Effector memory CD8-positive, alpha-beta T cell (primary cell): Measurements from ENCODE around the gene RMI2.

Experiments
- ATAC-seq: fragments of 150-1000 bp; cut with Tn5 transposase; replicated peaks from 2 replicates; pipeline ENCODE4 v1.10.0; 2021; ENCODE audit warnings: mild to moderate bottlenecking, moderate library complexity
- DNase-seq, 3 experiments: peaks; one replicate each; pipeline ENCODE4 v3.0.0; 2021
- H3K27ac Mint-ChIP-seq, 2 donors: one replicate each; pipeline ENCODE4 v1.8.0; 2022; ENCODE audit warnings: mild to moderate bottlenecking in 2 of 2, mixed read lengths in 2 of 2, moderate library complexity in 2 of 2
- H3K27me3 Mint-ChIP-seq, 2 donors: one replicate each; pipeline ENCODE4 v1.8.0; 2022; ENCODE audit warnings: mixed read lengths in 2 of 2
- H3K36me3 Mint-ChIP-seq: one replicate; pipeline ENCODE4 v1.8.0; 2022; ENCODE audit warnings: mild to moderate bottlenecking, moderate library complexity, mixed read lengths; ENCODE audit not compliant: insufficient read depth
- H3K4me1 Mint-ChIP-seq, 2 donors: one replicate each; pipeline ENCODE4 v1.8.0; 2022; ENCODE audit warnings: low read depth in 2 of 2, mixed read lengths in 2 of 2
- H3K4me3 Mint-ChIP-seq, 2 donors: one replicate each; pipeline ENCODE4 v1.8.0; 2022; ENCODE audit warnings: mild to moderate bottlenecking in 2 of 2, mixed read lengths in 2 of 2, moderate library complexity in 2 of 2
- H3K9me3 Mint-ChIP-seq, 2 donors: one replicate each; pipeline ENCODE4 v1.8.0; 2022; ENCODE audit warnings: mixed read lengths in 2 of 2

The RMI2 gene

DNA sequence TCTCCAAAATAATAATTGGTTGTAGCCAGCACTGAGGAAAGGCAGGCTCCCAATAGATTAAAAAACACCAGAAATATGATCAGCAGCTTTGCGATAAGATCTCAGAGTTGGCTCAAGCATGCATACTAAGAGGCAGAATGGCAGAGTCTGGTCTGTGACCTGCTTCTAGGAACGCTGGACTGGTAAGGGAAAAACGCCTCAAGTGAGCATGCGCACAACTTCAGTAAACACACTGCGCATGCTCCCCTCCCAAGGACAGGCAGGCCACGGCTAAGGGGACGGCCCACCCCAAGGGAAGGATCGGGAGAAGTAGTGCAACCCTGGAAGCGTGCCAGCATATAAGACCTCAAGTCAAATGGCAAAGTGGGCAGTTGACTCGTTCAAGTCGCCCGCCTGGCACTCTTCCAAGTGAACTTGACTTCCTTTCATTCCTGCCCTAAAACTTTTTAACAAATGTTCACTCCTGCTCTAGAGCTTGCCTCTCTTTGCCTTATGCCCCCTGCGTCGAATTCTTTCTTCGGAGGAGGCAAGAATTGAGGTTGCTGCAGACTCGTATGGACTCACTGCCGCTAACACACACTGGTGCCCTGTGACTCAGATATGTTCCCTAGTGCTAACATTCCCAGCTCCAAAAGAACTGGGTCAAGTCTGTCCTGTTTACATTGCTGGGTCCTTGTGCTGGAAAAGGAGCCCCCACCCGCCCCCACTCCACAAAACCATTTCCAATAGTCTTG, 41.7 kb upstream of the RMI2 start:
- H3K27ac Mint-ChIP-seq: no peak overlapping the region
- peaks cover 0 to 3% of the 10 kb centered on the region in 2 donors for H3K4me1 Mint-ChIP-seq
- ATAC-seq (no peak), DNase-seq (no peak)
- no peaks in the 10 kb centered on the region for H3K36me3 Mint-ChIP-seq
- peaks cover 0 to 15% of the 10 kb centered on the region in 2 donors for H3K27me3 Mint-ChIP-seq
- H3K9me3 Mint-ChIP-seq: no peaks in the 10 kb centered on the region
- no peak overlapping the region for H3K4me3 Mint-ChIP-seq

- H3K36me3 Mint-ChIP-seq: no peaks in the 10 kb centered on the region
- DNase-seq (no peak), ATAC-seq (no peak)
- H3K27me3 Mint-ChIP-seq: peaks cover 0 to 15% of the 10 kb centered on the region in 2 donors
- H3K27ac Mint-ChIP-seq: no peak overlapping the region
- no peak overlapping the region for H3K4me3 Mint-ChIP-seq
- no peaks in the 10 kb centered on the region for H3K9me3 Mint-ChIP-seq
- H3K4me1 Mint-ChIP-seq: peaks cover 6% of the 10 kb centered on the region in 2 donors
Measured at GRCh38 chr16:11306381-11306780, 38.9 kb upstream of the RMI2 start.

- H3K4me3 Mint-ChIP-seq: no peak overlapping the region
- no peak overlapping the region for H3K27ac Mint-ChIP-seq
- peaks cover 0 to 15% of the 10 kb centered on the region in 2 donors for H3K27me3 Mint-ChIP-seq
- H3K36me3 Mint-ChIP-seq: no peaks in the 10 kb centered on the region
- no peaks in the 10 kb centered on the region for H3K9me3 Mint-ChIP-seq
- no peak for ATAC-seq
- H3K4me1 Mint-ChIP-seq: peaks cover 11 to 13% of the 10 kb centered on the region in 2 donors
- no peak for DNase-seq
Measured at GRCh38 chr16:11306997-11307638, 38.1 kb upstream of the RMI2 start.

DNA sequence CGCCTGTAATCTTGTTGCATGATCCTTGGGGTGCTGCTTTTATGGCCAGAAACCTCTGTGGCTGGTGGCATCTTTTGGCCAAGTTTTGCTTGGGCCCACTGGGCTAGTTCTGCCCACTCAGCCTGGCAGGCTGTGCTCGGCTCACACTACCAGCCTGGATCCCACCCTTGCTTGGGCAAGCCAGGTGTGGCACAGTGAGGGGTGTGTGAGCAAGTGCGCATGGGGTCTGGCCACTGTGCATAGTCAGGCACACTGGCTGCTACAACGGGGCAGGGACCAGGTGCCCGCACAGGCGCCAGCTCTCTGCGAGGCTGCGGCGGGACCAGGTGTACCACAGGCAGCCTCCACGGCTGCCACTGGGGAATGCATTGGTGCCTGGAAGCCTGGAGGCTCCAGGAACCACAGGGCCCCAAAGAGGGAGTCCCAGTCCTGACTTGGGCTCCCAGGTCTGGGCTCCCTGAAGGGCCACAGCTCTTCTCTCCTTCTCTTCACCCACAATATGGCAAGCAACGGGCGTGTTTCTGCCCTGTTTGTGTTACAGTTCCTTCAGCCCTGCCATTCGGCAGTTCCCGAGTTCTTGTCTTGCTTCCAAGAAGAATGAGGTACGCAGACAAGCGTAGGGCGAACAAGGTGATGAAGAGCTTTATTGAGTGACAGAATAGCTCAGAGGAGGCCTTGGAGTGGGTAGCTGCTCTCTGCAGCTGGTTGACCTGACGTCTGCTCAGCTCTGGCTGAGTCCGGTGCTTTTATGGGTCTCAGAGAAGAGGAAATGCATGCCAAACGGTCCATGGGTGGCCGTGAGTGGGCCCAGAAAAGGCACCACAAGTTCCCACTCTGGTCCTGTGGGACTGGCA, 37.4 kb upstream of the RMI2 start:
- no peak for ATAC-seq
- Mint-ChIP-seq H3K4me1 (peaks cover 16 to 18% of the 10 kb centered on the region in 2 donors), H3K9me3 (no peaks in the 10 kb centered on the region), H3K27me3 (peaks cover 0 to 15% of the 10 kb centered on the region in 2 donors), H3K27ac (no peak overlapping the region), H3K4me3 (no peak overlapping the region), H3K36me3 (no peaks in the 10 kb centered on the region)
- no peak for DNase-seq

- peaks cover 0 to 8% of the 10 kb centered on the region in 2 donors for H3K27me3 Mint-ChIP-seq
- ATAC-seq (no peak), DNase-seq (no peak)
- H3K4me1 Mint-ChIP-seq: peaks cover 19 to 21% of the 10 kb centered on the region in 2 donors
- H3K4me3 Mint-ChIP-seq: no peak overlapping the region
- H3K27ac Mint-ChIP-seq: no peak overlapping the region
- H3K36me3 Mint-ChIP-seq: no peaks in the 10 kb centered on the region
- no peaks in the 10 kb centered on the region for H3K9me3 Mint-ChIP-seq
Measured at GRCh38 chr16:11308493-11309283, 36.6 kb upstream of the RMI2 start.

DNA sequence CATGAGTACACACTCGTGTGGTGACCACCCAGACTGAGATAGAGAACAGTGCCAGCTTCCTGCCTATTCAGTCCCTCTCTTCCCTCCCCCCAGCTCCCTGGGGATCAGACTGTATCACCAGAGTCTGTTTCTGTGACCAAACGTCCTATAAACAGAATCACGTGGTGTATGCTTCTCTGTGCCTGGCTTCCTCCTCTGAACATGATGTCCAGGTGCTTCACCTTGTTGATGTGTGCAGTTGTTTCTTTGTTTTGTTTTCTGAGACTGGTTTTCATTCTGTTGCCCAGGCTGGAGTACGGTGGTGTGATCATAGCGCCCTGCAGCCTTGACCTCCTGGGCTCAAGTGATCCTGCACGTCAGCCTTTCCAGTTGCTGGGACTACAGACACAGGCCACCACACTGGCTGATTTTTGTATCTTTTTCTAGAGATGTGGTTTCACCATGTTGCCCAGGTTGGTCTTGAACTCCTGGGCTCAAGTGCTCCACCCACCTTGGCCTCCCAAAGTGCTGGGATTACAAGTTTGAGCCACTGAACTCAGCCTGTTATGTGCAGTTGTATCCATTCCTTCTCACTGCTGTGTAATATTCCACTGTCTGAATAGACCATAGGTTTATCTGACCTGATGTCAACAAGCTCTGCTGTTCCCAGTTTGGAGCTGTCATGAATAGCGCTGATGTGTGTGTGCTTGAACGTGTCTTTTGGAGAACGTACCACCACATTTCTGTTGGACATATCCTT, 35.2 kb upstream of the RMI2 start:
- ATAC-seq (no peak), DNase-seq (no peak)
- no peak overlapping the region for H3K27ac Mint-ChIP-seq
- no peaks in the 10 kb centered on the region for H3K36me3 Mint-ChIP-seq
- no peaks in the 10 kb centered on the region for H3K27me3 Mint-ChIP-seq
- H3K9me3 Mint-ChIP-seq: no peaks in the 10 kb centered on the region
- H3K4me1 Mint-ChIP-seq: peaks cover 19 to 21% of the 10 kb centered on the region in 2 donors
- no peak overlapping the region for H3K4me3 Mint-ChIP-seq

- Mint-ChIP-seq H3K4me3 (peak overlapping the region in 1 of 2 donors; percentile 60), H3K36me3 (no peaks in the 10 kb centered on the region), H3K27ac (peak overlapping the region in 1 of 2 donors; percentile 85), H3K9me3 (no peaks in the 10 kb centered on the region), H3K27me3 (no peaks in the 10 kb centered on the region), H3K4me1 (peaks cover 19 to 21% of the 10 kb centered on the region in 2 donors)
- DNase-seq: no peak
- ATAC-seq: no peak
Measured at GRCh38 chr16:11310634-11310977, 34.7 kb upstream of the RMI2 start.

GRCh38 chr16:11310997-11311561, 34.2 kb upstream of the RMI2 start:
- peaks cover 19 to 21% of the 10 kb centered on the region in 2 donors for H3K4me1 Mint-ChIP-seq
- peak; percentile 61 for ATAC-seq
- DNase-seq: peak; percentile 9 to 38 (median 12)
- H3K27ac Mint-ChIP-seq: peak overlapping the region; percentile 62 to 85
- H3K4me3 Mint-ChIP-seq: peak overlapping the region; percentile 21 to 60
- no peaks in the 10 kb centered on the region for H3K27me3 Mint-ChIP-seq
- no peaks in the 10 kb centered on the region for H3K36me3 Mint-ChIP-seq
- no peaks in the 10 kb centered on the region for H3K9me3 Mint-ChIP-seq

DNA sequence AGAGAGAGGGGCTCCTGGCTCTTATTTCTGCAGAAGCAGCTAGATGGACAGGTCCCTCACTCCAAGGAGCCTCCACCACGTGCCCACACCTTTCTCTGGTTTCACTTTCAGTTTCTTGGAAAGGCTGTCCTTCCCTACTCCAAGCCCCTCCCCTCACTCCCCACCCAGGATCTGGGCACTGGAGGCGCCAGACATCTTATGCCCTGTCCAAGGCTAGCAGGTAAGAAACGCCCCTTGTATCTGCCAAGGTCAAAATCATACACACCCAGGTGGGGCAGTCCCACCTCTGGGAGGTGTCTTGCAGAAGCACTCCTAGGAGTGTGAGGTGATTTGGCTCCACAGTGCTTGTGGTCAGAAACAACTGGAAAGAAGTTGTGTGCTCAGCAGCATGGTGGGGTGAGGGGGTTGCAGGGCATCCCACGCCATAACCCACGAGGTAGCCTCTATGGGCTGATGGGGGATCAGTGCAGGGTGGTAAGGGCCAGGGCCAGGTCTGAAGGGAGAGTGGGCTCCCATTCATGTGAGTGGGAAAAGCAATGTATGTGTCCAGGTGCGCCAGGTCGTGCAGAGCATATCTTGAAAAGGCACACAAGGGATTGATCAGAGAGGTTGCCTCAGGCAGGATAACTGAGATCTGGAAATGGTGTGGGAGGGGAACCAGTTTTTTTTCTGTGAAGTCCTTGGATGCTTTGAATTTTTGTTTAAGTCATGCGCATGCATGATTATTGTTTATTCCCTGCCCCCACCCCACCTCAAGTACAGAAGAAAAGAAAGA, 32.4 kb upstream of the RMI2 start:
- ATAC-seq: peak; percentile 25

GRCh38 chr16:11313493-11314308, 31.6 kb upstream of the RMI2 start:
- no peak overlapping the region for H3K4me3 Mint-ChIP-seq
- H3K4me1 Mint-ChIP-seq: peaks cover 17 to 21% of the 10 kb centered on the region in 2 donors
- no peaks in the 10 kb centered on the region for H3K27me3 Mint-ChIP-seq
- H3K27ac Mint-ChIP-seq: no peak overlapping the region
- ATAC-seq (no peak), DNase-seq (no peak)
- no peaks in the 10 kb centered on the region for H3K36me3 Mint-ChIP-seq
- H3K9me3 Mint-ChIP-seq: no peaks in the 10 kb centered on the region

More for the DNA sequence above, 32.4 kb upstream of the RMI2 start:
- peak in 1 of 3 experiments; percentile 17 for DNase-seq
- peak overlapping the region; percentile 11 to 26 for H3K27ac Mint-ChIP-seq
- H3K4me3 Mint-ChIP-seq: peak overlapping the region; percentile 1 to 36
- H3K36me3 Mint-ChIP-seq: no peaks in the 10 kb centered on the region
- H3K9me3 Mint-ChIP-seq: no peaks in the 10 kb centered on the region
- H3K4me1 Mint-ChIP-seq: peaks cover 19 to 21% of the 10 kb centered on the region in 2 donors
- H3K27me3 Mint-ChIP-seq: no peaks in the 10 kb centered on the region

GRCh38 chr16:11314309-11314894, 30.9 kb upstream of the RMI2 start:
- H3K4me1 Mint-ChIP-seq: peaks cover 17 to 21% of the 10 kb centered on the region in 2 donors
- ATAC-seq (no peak), DNase-seq (no peak)
- H3K27ac Mint-ChIP-seq: no peak overlapping the region
- no peak overlapping the region for H3K4me3 Mint-ChIP-seq
- no peaks in the 10 kb centered on the region for H3K36me3 Mint-ChIP-seq
- no peaks in the 10 kb centered on the region for H3K27me3 Mint-ChIP-seq
- H3K9me3 Mint-ChIP-seq: no peaks in the 10 kb centered on the region
